Gastrocnemius medialis (tissue), 4 donors: Measurements from ENCODE around the gene GATC.

Source experiments
- POLR2A ChIP-seq, 2 donors: fragments of 450-650 bp; IDR thresholded peaks; one replicate each; pipeline ENCODE4 v1.6.1; 2017; ENCODE audit warnings: antibody characterized with exemption in 2 of 2, mild to moderate bottlenecking in 2 of 2, moderate library complexity in 2 of 2
- TF ChIP-seq, protein P1 (sequence below), 5 experiments: fragments of 450-650 bp in 3 of 5; fragments of 200-600 bp in 2 of 5; sonication (generic) in 2 of 5; IDR thresholded peaks in 4 of 5; conservative IDR thresholded peaks in 1 of 5; 1 replicate in 4 of 5; 2 replicates in 1 of 5; pipeline ENCODE4 v1.5.1; 2016 to 2019; ENCODE audit warnings: antibody characterized with exemption in 5 of 5, mild to moderate bottlenecking in 3 of 5, moderate library complexity in 3 of 5

DNA sequence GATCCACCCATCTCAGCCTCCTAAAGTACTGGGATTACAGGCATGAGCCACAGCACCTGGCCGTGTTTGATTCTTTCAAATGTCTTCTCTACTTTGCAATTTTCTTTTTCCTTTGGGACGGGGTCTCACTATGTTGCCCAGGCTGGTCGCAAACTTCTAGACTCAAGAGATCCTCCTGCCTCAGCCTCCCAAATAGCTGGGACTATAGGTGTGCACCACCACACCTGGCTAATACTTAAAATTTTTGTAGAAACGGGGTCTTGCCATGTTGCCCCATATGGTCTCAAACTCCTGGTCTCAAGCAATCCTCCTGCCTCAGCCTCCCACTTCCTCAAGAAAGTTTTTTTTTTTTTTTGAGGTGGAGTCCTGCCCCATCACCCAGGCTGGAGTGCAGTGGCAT is 1.7 kb downstream of the GATC start:
- TF ChIP-seq, protein P1, sequence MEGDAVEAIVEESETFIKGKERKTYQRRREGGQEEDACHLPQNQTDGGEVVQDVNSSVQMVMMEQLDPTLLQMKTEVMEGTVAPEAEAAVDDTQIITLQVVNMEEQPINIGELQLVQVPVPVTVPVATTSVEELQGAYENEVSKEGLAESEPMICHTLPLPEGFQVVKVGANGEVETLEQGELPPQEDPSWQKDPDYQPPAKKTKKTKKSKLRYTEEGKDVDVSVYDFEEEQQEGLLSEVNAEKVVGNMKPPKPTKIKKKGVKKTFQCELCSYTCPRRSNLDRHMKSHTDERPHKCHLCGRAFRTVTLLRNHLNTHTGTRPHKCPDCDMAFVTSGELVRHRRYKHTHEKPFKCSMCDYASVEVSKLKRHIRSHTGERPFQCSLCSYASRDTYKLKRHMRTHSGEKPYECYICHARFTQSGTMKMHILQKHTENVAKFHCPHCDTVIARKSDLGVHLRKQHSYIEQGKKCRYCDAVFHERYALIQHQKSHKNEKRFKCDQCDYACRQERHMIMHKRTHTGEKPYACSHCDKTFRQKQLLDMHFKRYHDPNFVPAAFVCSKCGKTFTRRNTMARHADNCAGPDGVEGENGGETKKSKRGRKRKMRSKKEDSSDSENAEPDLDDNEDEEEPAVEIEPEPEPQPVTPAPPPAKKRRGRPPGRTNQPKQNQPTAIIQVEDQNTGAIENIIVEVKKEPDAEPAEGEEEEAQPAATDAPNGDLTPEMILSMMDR (IDR thresholded peaks at IDR 0.05 in 4 of 5, conservative IDR thresholded peaks at IDR 0.05 in 1 of 5) = no peak
- TF ChIP-seq POLR2A (IDR thresholded peaks at IDR 0.05) = no peak
